Stimulated activated CD8-positive, alpha-beta memory T cell treated with anti-CD3 and anti-CD28 coated beads, Interleukin-7, amount 100 ng/mL, for 4 hours (primary cell): ENCODE data around the gene TSPYL1.
A peak's percentile ranks its signal among the peaks of the same experiment; 100 is the strongest.
"Not testable (repeated sequence)": the region's sequence is repeated elsewhere in the genome, so short reads cannot be mapped to it uniquely, and the experiment has no call there.

ENCODE experiments used
- DNase-seq, 2 donors: peaks; one replicate each; pipeline ENCODE4 v3.0.0-alpha.2; 2020; ENCODE audit warnings: low read depth in 2 of 2

The TSPYL1 gene

DNA sequence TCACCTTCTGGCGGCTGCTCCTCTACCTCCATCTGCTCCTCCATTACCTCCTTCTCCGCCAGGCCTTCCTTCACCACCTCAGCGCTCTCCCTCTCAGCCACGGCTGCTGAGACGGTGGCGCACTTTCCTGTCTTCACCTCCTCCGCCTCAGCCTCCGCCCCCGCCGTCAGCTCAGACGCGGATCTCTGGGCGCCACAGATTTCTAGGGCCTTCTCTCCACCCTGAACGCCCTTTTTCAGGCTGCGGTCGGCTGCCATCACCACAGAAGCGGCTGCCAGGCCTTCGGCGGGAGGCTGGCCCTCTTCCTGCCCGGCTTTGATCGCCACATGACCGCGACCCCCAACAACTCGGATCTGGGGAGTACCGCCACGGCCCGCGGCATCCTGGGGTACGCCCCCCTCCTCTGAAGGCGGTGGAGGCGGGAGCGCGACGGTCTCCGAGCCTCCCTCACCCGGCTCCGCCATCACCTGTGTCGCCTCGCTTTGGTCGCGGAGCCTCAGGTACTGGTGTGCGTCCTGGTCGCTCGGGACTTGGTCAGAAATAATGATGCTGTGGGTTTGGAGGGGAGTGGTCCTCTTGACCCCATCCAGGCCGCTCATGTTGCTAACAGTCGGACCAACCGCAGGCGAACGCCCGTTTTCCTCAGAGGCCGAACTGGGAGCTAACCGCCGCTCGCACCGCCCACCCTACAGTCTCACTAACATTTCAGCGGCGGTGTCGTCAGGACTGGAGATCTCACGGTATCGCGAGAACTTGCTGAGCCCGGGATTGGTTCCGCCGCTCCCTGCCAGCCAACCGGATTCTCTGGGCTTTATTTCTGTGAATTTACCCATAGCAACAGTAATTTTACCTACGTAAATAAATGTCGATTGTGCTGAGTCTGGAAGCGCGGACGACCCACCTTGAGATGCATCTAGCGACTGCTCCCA lies at the start of gene TSPYL1:
Gene TSPYL1 (minus strand): TSS at position 699 of the 929 bp plus-strand sequence. CDS start 100 bp downstream, at position 599.
- DNase-seq: peak; percentile 90 to 93

DNA sequence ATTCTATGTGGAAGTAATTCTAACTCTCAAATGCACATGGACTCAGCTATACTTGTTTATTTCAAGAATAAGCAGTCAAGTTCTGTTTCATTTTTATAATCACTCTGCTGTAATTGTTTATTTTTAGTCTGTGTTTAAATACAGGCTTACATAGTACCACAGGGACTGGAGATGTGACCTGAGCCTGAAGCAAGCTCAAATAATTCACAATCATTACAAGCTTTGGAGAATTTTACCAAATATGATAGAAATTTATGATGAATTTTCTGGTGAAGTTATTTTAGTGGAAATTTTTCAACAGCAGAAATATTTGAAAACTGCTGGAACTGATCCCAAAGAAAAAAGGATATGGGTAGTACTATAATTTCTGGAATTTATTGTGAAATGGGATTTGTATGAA lies 49.4 kb upstream of the TSPYL1 start:
- DNase-seq: no peak

DNA sequence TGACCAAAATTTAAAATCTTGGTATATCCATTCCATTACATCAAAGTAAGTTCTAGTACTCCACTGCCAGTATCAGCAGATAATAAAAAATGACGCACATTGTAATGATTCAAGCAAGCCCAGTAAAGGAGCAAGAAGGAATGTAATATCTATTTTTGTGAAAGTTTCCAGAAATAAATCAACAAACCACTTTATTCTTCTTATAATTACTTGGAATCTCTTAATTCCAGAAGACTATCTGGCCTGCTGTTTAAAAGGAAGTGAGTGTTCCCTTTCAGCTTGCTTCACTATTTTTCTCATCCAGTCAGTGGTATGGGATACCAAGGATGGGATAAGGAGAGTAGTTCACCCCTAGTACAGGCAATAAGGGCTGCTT lies 48.8 kb upstream of the TSPYL1 start:
- no peak for DNase-seq

DNA sequence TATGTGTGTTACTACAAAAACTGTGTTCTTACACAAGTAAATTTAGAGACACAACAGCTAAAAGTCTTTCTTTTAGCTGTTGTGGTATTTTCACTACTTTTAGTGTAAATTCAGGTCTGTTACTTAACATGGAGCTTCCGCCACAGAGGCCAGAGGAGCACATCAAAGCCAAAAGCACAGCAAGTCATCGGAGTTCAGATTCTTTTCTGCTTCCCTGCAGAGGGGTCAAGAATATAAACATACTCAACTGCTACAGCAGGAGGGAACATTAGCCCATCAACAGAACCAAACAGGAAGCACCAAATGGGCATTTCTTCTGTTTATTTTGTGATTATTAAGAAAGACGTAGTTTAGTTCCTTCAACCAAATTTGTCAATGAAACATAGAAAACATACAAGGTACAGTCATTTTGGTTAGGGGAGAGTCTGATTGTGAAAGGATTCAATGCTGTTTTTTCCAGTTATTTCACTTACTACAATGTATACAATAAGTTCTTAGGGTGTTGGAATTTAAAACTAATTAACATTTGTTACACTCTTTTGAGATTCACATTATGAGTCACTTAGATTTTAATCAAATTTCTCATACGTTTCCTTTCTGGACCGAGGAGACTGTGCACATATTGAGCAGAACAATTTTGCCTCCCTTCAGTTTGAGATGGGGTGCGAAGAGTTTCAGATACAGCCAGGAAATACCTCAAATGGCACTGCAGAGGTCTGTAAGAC lies 48.2 kb upstream of the TSPYL1 start:
- DNase-seq: no peak

DNA sequence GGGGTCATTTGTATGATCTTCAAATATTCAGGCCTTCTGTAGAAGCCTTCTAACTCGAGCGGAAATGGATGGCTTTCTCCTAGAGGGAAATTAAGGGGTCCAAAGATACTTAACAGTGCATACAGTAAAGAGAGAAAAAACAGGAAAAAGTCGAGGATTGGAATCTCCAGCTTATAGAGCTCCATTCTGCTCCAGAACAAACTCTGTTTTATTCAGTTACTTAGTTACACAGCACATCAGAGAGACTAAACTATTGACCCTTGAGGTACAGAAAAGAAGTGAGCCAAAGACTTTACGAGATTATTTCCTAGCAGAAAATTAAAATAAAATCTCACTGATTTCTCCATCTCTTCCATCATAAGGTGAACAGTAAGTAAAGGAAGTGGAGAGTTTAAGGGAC lies 47.3 kb upstream of the TSPYL1 start:
- DNase-seq: no peak

DNA sequence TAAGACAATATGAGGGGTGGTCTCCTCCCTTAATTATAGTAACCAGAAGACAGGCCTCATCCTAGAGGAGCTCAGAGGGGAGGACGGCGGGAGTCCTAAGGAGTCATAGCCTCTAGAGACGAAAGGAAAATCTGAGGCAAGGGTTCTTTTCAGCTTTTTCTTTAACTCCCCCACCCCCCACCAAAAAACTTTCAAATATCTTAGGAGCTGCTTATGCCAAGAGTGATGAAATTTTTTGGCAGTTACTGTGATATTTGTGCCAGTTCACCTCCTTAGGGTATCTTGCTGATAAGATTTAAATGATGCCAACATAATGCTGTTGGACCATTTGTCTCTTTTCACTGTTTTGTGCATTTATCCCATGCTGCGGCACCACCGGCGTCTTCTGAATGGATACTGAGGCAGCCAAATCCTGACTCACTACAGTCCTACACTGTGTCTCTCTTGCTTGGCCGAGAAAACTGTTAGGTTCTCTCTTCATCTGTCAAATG lies 46.5 kb upstream of the TSPYL1 start:
- no peak for DNase-seq

DNA sequence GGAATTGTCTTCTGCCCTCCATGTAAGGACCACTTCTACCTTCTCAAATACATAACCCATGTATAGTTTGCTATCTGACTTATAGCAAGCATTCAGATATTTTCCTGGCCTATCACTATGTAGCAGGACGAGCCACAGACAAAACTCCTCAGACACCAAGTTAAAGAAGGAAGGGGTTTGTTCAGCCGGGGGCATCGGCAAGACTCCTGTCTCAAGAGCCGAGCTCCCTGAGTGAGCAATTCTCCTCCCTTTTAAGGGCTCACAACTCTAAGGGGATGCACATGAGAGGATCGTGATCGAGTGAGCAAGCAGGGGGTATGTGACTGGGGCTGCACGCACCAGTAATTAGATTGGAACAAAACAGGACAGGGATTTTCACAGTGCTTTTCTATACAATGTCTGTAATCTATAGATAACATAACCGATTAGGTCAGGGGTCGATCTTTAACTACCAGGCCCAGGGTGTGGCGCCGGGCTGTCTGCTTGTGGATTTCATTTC lies 46.0 kb upstream of the TSPYL1 start:
- DNase-seq: not testable (repeated sequence)

DNA sequence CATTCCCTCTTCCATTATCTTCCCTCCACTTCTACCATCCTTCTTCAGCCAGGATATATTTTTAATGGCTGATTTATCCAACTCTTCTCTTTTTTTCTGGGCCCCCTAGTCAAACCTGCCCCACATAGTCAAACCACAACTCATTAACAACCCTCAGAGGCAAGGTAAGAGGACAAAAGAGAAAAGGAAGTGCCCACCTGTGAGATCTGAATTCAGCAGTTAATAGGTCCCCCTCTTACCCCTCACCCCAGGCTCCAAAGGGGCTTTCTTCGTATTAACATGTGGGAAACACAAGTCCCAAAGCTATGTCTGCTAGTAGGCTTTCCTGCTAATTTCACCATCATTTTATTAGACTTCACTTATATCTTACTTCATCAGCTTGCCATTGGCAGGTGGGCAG lies 44.1 kb upstream of the TSPYL1 start:
- no peak for DNase-seq

DNA sequence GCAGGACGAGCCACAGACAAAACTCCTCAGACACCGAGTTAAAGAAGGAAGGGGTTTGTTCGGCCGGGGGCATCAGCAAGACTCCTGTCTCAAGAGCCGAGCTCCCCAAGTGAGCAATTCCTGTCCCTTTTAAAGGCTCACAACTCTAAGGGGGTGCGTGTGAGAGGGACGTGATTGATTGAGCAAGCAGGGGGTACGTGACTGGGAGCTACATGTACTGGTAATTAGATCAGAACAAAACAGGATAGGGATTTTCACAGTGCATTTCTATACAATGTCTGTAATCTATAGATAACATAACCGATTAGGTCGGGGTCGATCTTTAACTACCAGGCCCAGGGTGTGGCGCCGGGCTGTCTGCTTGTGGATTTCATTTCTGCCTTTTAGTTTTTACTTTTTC lies 42.2 kb upstream of the TSPYL1 start:
- DNase-seq: not testable (repeated sequence)

DNA sequence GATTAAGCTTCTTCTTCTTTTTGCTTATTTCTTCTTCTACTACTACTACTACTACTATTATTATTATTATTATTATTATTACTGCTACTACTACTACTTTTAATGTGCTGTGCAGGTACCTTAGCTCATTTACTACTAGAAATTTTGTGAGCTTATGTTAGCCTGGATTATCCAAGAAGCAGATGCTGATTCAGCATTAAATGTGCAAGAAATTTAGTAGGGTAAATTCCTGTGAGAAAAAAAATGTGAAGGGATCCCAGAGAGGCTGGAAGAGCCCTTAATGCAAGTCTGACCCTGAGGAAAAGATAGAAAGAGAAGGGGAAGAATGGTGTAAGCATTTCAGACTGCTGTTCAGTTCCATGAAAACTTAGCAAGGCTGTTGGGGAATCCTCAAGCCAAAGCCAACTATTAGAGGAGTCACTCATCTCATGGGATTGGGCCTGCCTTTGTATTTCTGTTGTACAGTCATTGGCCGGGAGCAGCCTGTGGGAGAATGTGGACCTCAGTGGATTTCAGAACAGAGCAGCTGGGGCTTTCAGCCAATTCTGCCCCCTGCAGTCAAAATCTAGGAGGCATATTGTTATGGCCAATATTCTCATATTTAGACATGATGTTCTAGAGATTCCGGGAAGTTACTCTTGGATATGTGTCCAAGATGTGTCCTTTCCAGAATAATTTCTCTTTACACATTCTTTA lies 37.2 kb upstream of the TSPYL1 start:
- no peak for DNase-seq

DNA sequence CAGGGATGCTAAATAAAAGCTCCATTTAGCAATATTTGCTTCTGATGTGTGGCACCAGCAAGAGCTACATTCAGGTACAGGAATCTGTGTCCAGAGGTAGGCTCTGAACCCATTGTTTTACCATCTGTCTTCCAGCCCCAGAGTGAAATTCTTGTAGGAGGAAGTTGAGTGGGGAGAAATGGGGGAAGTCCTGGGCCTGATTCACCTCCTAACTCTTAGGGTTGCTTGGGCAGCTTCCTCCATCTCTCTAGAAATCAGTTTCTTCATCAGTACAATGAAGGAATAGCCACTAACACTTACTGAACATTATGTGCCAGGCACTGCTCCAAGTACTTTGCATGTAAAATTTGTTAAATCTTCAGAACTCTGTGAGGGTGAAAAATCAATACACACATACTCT lies 35.1 kb upstream of the TSPYL1 start:
- no peak for DNase-seq

DNA sequence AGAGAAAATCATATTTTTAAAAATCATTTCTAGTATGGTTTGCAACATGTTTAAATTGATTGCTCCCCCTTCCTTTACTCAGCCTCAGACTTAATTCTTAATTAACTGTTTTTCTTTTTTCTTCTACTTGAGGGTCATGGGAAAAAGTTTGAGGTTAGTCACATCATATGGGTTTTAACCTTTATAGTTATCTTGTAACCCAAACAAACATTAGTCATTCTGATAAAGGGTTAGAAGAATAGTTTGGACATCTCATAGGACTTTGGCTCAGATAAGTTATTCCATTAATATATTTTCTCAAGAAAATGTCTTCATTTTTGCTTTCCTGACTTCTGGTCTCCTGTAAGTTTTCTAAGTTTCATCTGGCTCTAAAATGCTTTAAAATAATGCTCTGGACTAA lies 34.5 kb upstream of the TSPYL1 start:
- DNase-seq: no peak

DNA sequence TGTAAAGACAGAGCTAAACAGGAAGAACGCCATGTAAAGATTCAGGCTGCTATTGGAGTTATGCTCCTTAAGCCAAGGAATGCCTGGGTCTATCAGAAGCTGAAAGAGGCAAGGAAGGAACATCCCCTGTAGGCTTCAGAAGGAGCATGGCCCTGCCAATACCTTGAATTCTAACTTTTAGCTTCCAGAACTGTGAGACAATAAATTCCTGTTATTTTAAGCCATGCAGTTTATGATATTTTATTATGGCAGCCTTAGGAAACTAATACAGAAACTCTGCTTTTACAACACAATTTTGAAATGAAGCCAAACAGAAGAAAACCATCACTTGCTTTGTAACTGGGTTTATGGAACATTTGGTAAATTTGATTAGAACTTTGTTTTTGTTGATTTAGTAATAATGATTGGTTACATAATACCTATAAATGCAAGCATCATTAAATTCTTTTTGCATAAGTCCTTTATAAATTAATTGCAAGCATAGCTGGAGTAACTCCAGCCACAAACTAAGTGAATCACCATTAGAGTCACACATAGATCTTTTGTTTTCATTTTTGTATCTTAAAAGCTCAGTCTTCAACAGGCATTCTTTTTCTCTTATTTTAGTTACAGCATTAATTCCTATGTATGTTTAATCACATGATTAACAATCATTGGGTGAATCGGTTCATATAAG lies 33.5 kb upstream of the TSPYL1 start:
- no peak for DNase-seq

DNA sequence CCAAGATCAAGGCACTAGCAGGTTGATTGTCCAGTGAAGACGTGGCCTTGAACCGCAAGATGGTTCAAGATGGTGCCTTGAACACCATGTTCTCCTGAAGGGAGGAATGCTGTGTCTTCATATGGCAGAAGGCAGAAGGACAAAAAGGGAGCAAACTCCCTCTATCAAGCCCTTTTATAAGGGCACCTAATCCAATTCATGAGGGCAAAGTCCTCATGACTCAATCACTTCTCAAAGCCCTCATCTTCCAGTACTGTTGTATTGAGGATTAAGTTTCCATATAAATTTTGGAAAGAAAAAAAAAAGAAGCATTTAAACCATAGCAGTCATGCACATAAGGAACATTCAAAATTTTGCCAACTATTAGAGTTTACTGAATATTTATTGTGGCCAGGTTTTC lies 29.9 kb upstream of the TSPYL1 start:
- DNase-seq: no peak

DNA sequence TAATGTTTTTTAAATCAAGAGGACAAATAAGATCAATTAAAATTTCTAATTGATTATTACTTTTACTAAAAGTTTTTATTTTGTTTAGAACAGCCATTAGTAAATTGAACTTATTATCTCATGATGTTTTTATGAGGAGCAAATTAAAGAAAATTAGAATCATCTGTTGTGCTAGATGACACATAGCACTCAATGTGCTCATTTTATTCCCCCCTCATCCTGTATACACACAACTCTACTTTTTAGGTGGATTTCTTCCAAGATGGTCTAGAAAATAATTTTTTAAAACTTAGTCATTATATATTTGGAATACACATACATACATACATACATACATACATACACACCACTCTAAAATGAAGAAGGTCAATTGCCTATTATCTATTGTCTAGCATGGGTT lies 29.3 kb upstream of the TSPYL1 start:
- DNase-seq: no peak

DNA sequence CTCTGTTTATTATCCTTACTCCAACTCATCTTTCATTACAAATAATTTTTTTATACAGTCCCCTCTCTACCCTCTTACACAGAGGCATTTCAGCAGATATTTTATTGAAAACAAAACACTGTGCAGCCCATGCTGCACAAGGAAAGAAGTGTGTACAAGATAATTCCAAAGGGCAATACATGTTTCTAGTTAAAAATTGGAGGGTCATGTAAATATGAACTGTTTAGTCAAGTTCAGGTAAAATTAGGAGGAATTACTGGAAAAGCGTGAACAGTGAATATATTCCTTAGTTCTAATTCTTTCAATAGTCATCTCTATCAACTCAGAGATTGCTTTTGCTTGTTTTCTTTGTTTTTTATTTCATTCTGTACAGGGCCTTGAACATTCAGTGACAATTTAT lies 27.9 kb upstream of the TSPYL1 start:
- DNase-seq: no peak

DNA sequence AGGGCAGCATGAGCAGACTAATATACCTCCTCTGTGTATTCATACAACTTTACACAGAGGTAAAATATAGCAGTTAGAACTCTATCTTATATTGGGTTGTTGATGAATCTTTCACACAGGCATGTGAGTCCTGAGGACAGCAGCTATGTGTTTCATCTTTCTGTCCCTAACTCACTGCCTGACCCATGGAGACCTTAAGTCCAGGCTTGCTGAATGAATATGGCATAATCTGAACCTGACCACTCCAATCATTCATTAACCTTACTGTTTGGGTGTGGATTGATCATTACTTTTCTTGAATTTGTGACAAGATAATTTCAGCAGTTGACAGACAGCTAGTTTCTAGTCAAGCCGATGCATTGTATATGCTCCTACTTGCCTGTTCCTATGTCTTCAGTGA lies 27.3 kb upstream of the TSPYL1 start:
- DNase-seq: no peak

DNA sequence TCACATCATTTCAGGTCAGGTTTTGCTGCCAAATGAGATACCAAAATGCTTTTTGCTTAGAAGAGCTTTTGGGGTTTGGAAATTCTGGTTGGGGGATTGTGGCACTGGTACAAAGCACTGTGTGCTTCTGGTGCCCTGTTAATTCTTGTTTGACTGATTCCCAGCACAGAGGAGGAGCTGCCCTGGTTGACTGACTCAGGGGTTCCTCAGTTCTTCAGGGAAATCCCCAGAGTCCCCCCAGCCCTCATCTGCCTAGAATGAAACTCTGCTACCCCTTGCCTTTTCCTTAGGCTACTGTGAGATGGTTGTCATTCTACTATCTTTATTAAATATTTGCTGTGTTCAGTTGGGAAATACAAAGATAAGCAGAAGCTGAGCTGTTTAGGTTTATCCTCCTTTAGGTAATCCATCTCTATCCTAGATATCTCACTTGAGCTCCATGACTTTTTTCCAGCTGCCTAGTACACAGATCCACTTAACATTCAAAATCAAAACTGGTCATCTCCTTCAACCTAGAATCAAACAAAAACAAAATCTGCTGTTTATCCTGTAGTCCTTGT lies 24.9 kb upstream of the TSPYL1 start:
- DNase-seq: no peak

DNA sequence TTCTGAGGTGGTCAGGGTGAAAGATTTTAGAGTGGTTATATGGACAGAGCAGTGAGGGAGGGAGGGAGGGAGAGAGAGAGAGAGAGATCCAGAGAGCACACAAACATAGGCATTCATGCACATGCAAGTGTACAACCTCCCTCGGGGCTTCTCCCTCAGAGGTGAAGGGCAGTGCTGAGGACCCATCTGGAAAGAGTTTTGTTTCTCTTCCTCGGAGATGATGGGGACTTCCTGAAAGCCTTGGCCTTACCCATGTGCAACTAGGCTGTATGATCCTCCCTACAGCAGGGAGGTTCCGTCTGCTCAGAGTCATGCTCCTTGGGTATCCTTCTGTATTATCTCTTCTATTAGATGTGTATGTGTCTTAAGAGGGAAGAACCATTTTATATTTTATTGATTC lies 21.4 kb upstream of the TSPYL1 start:
- DNase-seq: no peak

DNA sequence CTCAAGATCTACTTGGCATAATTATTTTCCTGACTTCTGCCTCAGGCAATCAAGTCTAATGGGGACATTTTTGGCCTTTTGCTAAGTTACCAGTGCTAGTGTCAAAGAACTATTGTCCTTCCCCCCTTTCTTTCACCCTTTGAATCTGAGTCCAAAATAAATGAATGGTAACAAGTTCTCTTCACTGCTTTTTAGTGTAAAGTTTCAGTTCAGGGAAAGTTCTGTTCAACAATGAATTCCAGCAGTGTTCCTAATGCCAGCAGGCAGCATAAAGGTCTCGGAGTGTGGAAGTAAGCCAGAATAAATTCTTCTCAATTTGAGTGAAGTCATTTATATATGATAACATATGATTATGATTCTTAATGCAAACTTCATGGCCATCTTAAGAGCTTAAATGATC lies 20.8 kb upstream of the TSPYL1 start:
- no peak for DNase-seq

DNA sequence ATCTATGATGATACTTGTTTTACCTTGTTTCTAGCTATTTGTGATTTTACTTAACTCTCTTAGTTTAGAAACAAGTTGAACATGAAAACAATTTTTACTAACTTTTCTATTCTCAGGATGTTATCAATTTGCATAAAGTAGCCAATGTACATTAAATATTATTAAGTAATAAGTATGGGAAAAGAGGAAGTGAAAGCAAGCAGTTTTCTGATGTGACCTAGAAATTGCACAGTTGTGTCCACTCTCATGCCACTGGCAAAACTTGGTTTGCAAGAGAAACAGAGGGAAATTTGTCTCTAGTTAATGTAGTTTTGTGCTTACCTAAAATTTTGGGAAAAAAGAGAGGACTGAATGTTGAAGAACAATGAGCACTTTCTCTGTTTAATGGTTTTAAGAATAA lies 19.2 kb upstream of the TSPYL1 start:
- DNase-seq: no peak
